GM18873 (cell line): ENCODE results near the gene IL1RL2.

Source experiments
- ATAC-seq: cut with Tn5 transposase; IDR thresholded peaks from one replicate; pipeline ENCODE4 v1.9.1; 2021; ENCODE audit warnings: mild to moderate bottlenecking, moderate library complexity, moderate number of reproducible peaks; ENCODE audit not compliant: unreplicated experiment, low FRiP score

Gene IL1RL2

GRCh38 chr2:102158011-102158755 is 28.6 kb upstream of the IL1RL2 start:
- no peak for ATAC-seq

GRCh38 chr2:102159295-102159694 is 27.5 kb upstream of the IL1RL2 start:
- no peak for ATAC-seq

GRCh38 chr2:102166189-102166845 is 20.5 kb upstream of the IL1RL2 start:
- ATAC-seq: no peak

- no peak for ATAC-seq
Observed at GRCh38 chr2:102168026-102168771, 18.6 kb upstream of the IL1RL2 start.

GRCh38 chr2:102171946-102172345 is 14.9 kb upstream of the IL1RL2 start:
- ATAC-seq: no peak

- no peak for ATAC-seq
Observed at GRCh38 chr2:102172745-102173144, 14.1 kb upstream of the IL1RL2 start.

- no peak for ATAC-seq
Observed at GRCh38 chr2:102176172-102176571, 10.7 kb upstream of the IL1RL2 start.

GRCh38 chr2:102177814-102178478 is 8.9 kb upstream of the IL1RL2 start:
- ATAC-seq: no peak

GRCh38 chr2:102179061-102179460 is 7.8 kb upstream of the IL1RL2 start:
- ATAC-seq: no peak

GRCh38 chr2:102179788-102180686 is 6.8 kb upstream of the IL1RL2 start:
- ATAC-seq: no peak

- no peak for ATAC-seq
Observed at GRCh38 chr2:102180687-102180999, 6.2 kb upstream of the IL1RL2 start.

- ATAC-seq: no peak
Observed at GRCh38 chr2:102181376-102181775, 5.4 kb upstream of the IL1RL2 start.

- no peak for ATAC-seq
Observed at GRCh38 chr2:102181919-102182635, 4.7 kb upstream of the IL1RL2 start.

- no peak for ATAC-seq
Observed at GRCh38 chr2:102184018-102184417, 2.8 kb upstream of the IL1RL2 start.

- ATAC-seq: no peak
Observed at GRCh38 chr2:102184568-102184967, 2.3 kb upstream of the IL1RL2 start.

- ATAC-seq: no peak
Observed at GRCh38 chr2:102185347-102185746, 1.5 kb upstream of the IL1RL2 start.

- no peak for ATAC-seq
Observed at GRCh38 chr2:102187496-102188150, 800 bp downstream of the IL1RL2 start.

- no peak for ATAC-seq
Observed at GRCh38 chr2:102190430-102191107, 3.7 kb downstream of the IL1RL2 start.
